CD14-positive monocyte (primary cell): ENCODE measurements around the gene SPRR2A. TPM values are rescaled to one million over a fixed set of nuclear protein-coding genes. Genes with fewer than 3 reads are reported as not detected.

ENCODE experiments used
- DNase-seq, 3 donors: peaks; one replicate each; pipeline ENCODE4 v3.0.0-alpha.2; 2011 to 2022
- H2AFZ ChIP-seq: 2 replicates; pipeline ENCODE4 v1.6.0; 2012; ENCODE audit warnings: mild to moderate bottlenecking, low read depth, low read length, inconsistent platforms; ENCODE audit not compliant: insufficient read depth, poor library complexity, severe bottlenecking
- H3K27ac ChIP-seq, 2 donors: 1 replicate in 1 of 2; 2 replicates in 1 of 2; pipeline ENCODE4 v1.5.1; 2012 to 2013; ENCODE audit warnings: low read length in 2 of 2, control low read depth in 1 of 2, inconsistent platforms in 1 of 2, low read depth in 1 of 2, mild to moderate bottlenecking in 1 of 2
- H3K27me3 ChIP-seq, 2 donors: one replicate each; pipeline versions ENCODE4 v1.6.0 to v1.6.1; 2011 to 2013; ENCODE audit warnings: low read length in 2 of 2; ENCODE audit not compliant: control insufficient read depth in 2 of 2, insufficient read depth in 2 of 2
- H3K36me3 ChIP-seq, 2 donors: replicated peaks in 1 of 2; 1 replicate in 1 of 2; 2 replicates in 1 of 2; pipeline versions ENCODE4 v1.5.1 to v1.6.1; 2012 to 2013; ENCODE audit warnings: low read length in 2 of 2, control low read depth in 1 of 2, inconsistent platforms in 1 of 2, mild to moderate bottlenecking in 1 of 2; ENCODE audit not compliant: insufficient read depth in 2 of 2, control insufficient read depth in 1 of 2
- H3K4me1 ChIP-seq, 2 donors: 1 replicate in 1 of 2; 2 replicates in 1 of 2; pipeline versions ENCODE4 v1.5.1 to v1.6.1; 2012 to 2013; ENCODE audit warnings: low read length in 2 of 2, control low read depth in 1 of 2, inconsistent platforms in 1 of 2, mild to moderate bottlenecking in 1 of 2, moderate library complexity in 1 of 2; ENCODE audit not compliant: insufficient read depth in 2 of 2, control insufficient read depth in 1 of 2
- H3K4me2 ChIP-seq: replicated peaks from 2 replicates; pipeline ENCODE3; 2012; ENCODE audit warnings: low read length, moderate library complexity, mild to moderate bottlenecking; ENCODE audit not compliant: poor library complexity, severe bottlenecking; ENCODE audit errors: extremely low read depth
- H3K4me3 ChIP-seq, 3 experiments: fragments of 200-600 bp in 1 of 3; sonication (generic) in 1 of 3; replicated peaks in 1 of 3; 1 replicate in 2 of 3; 2 replicates in 1 of 3; pipeline ENCODE4 v1.5.1; 2011 to 2013; ENCODE audit warnings: low read length in 3 of 3, mild to moderate bottlenecking in 3 of 3, control low read depth in 2 of 3, low read depth in 2 of 3, inconsistent platforms in 1 of 3, moderate library complexity in 1 of 3
- H3K79me2 ChIP-seq: 2 replicates; pipeline ENCODE4 v1.6.0; 2012; ENCODE audit warnings: mild to moderate bottlenecking, control low read depth, inconsistent platforms, low read length, moderate library complexity; ENCODE audit not compliant: insufficient read depth
- H3K9ac ChIP-seq: 2 replicates; pipeline ENCODE4 v1.6.0; 2017; ENCODE audit warnings: low read length, mild to moderate bottlenecking; ENCODE audit not compliant: insufficient read depth, poor library complexity, severe bottlenecking
- H3K9me3 ChIP-seq, 2 donors: replicated peaks in 1 of 2; 1 replicate in 1 of 2; 2 replicates in 1 of 2; pipeline versions ENCODE4 v1.5.1 to v1.6.1; 2012 to 2013; ENCODE audit warnings: low read length in 2 of 2, control low read depth in 1 of 2; ENCODE audit not compliant: control insufficient read depth in 1 of 2, insufficient read depth in 1 of 2
- H4K20me1 ChIP-seq: 2 replicates; pipeline ENCODE4 v1.6.0; 2012; ENCODE audit warnings: mild to moderate bottlenecking, low read length, control low read depth, moderate library complexity; ENCODE audit not compliant: insufficient read depth
- H3K27ac Mint-ChIP-seq, 7 donors: one replicate each; pipeline ENCODE4 v1.8.0; 2020; ENCODE audit warnings: mild to moderate bottlenecking in 7 of 7, mixed read lengths in 7 of 7, moderate library complexity in 6 of 7, inconsistent platforms in 2 of 7
- H3K27me3 Mint-ChIP-seq, 3 donors: one replicate each; pipeline ENCODE4 v1.8.0; 2021 to 2022; ENCODE audit warnings: low read depth in 3 of 3, mild to moderate bottlenecking in 3 of 3, mixed read lengths in 3 of 3, moderate library complexity in 3 of 3, inconsistent platforms in 1 of 3
- H3K36me3 Mint-ChIP-seq, 2 donors: one replicate each; pipeline ENCODE4 v1.8.0; 2020; ENCODE audit warnings: mixed read lengths in 2 of 2, inconsistent platforms in 1 of 2, mild to moderate bottlenecking in 1 of 2
- H3K4me1 Mint-ChIP-seq: one replicate; pipeline ENCODE4 v1.8.0; 2020; ENCODE audit warnings: mild to moderate bottlenecking, mixed read lengths
- H3K4me3 Mint-ChIP-seq, 2 donors: one replicate each; pipeline ENCODE4 v1.8.0; 2020; ENCODE audit warnings: mild to moderate bottlenecking in 2 of 2, mixed read lengths in 2 of 2, moderate library complexity in 1 of 2
- H3K9me3 Mint-ChIP-seq, 7 donors: one replicate each; pipeline ENCODE4 v1.8.0; 2020 to 2022; ENCODE audit warnings: mixed read lengths in 7 of 7, mild to moderate bottlenecking in 6 of 7, moderate library complexity in 6 of 7, inconsistent platforms in 2 of 7
- CTCF ChIP-seq: fragments of 200-600 bp; IDR thresholded peaks from one replicate; pipeline ENCODE4 v1.8.0; 2022; ENCODE audit warnings: antibody characterized with exemption, mild to moderate bottlenecking
- WGBS: methylation state at CpG from one replicate; pipeline ENCODE4 v1.1.5; 2013; ENCODE audit warnings: missing lambda C conversion rate; ENCODE audit not compliant: insufficient coverage; 5-methylcytosine and 5-hydroxymethylcytosine counted together
- intact Hi-C, 2 donors: fragments of 100-400 bp; cut with micrococcal nuclease; formaldehyde crosslinking; loops; one replicate each; pipeline versions ENCODE4 v1.15.0 to v1.15.1; 2023
- polyA plus RNA-seq, 3 donors: library from polyadenylated mRNA; depleted of rRNA in 1 of 3; unstranded in 2 of 3; stranded (reverse) in 1 of 3; fragments of 300-500 nt in 2 of 3; fragments of >200 nt in 1 of 3; fragmentation: Illumina TruSeq in 2 of 3; gene quantifications; 1 replicate in 2 of 3; 2 replicates in 1 of 3; pipeline ENCODE4 v1.2.3, GENCODE V29; 2012 to 2021

Gene SPRR2A
- polyA plus RNA-seq, 3 donors, result not detected

GRCh38 chr1:153028766-153029165 lies 28.5 kb downstream of the SPRR2A start:
- no CpG with 5 or more reads among the region's 1 CpG for WGBS
- Histone ChIP-seq H3K4me1 (no peaks in the 10 kb centered on the region), H3K36me3 (no peaks in the 10 kb centered on the region), H3K79me2 (no peaks in the 10 kb centered on the region), H4K20me1 (no peaks in the 10 kb centered on the region), H3K27ac (no peak overlapping the region), H3K4me3 (no peak overlapping the region), H3K27me3 (peaks cover 0 to 2% of the 10 kb centered on the region in 2 donors), H3K9me3 (no peaks in the 10 kb centered on the region), H3K9ac (no peak overlapping the region), H3K4me2 (no peak overlapping the region), H2AFZ (no peak overlapping the region)
- peaks cover 2 to 10% (median 2%) of the 10 kb centered on the region in 3 donors for H3K27me3 Mint-ChIP-seq
- H3K27ac Mint-ChIP-seq, result no peak overlapping the region
- H3K4me3 Mint-ChIP-seq, result no peak overlapping the region
- no peaks in the 10 kb centered on the region for H3K4me1 Mint-ChIP-seq
- TF ChIP-seq CTCF, result no peak
- peaks cover 0 to 4% (median 0%) of the 10 kb centered on the region in 7 donors for H3K9me3 Mint-ChIP-seq
- no peak for DNase-seq
- intact Hi-C loops, result no loop called here
- no peaks in the 10 kb centered on the region for H3K36me3 Mint-ChIP-seq

- Mint-ChIP-seq H3K27ac (no peak overlapping the region), H3K36me3 (no peaks in the 10 kb centered on the region), H3K4me1 (no peaks in the 10 kb centered on the region), H3K9me3 (peaks cover 0 to 4% (median 0%) of the 10 kb centered on the region in 7 donors), H3K27me3 (peaks cover 2 to 6% (median 5%) of the 10 kb centered on the region in 3 donors), H3K4me3 (no peak overlapping the region)
- H3K36me3 ChIP-seq, result no peaks in the 10 kb centered on the region
- no peak for TF ChIP-seq CTCF
- no peak overlapping the region for H2AFZ ChIP-seq
- no peaks in the 10 kb centered on the region for H3K79me2 ChIP-seq
- no peak overlapping the region for H3K9ac ChIP-seq
- no peaks in the 10 kb centered on the region for H4K20me1 ChIP-seq
- H3K4me3 ChIP-seq, result no peak overlapping the region
- no peaks in the 10 kb centered on the region for H3K9me3 ChIP-seq
- H3K27me3 ChIP-seq, result peaks cover 0 to 2% of the 10 kb centered on the region in 2 donors
- no peaks in the 10 kb centered on the region for H3K4me1 ChIP-seq
- intact Hi-C loops, result no loop called here
- no peak for DNase-seq
- H3K27ac ChIP-seq, result no peak overlapping the region
- WGBS, result no CpG with 5 or more reads among the region's 1 CpG
- H3K4me2 ChIP-seq, result no peak overlapping the region
Measured at GRCh38 chr1:153025797-153026196, 31.5 kb downstream of the SPRR2A start.
